Colonic mucosa (tissue), 4 donors: ENCODE data around the gene CBLIF. TPM values are rescaled to one million over a fixed set of nuclear protein-coding genes. Genes with fewer than 3 reads are reported as not detected.

Experiments
- DNase-seq: peaks from one replicate; pipeline ENCODE4 v3.0.0-alpha.2; 2020
- H3K27ac ChIP-seq: fragments of 200-600 bp; one replicate; pipeline ENCODE4 v1.8.0; 2021
- H3K27me3 ChIP-seq: fragments of 200-600 bp; one replicate; pipeline ENCODE4 v1.8.0; 2021
- H3K36me3 ChIP-seq: fragments of 200-600 bp; one replicate; pipeline ENCODE4 v1.8.0; 2021
- H3K4me1 ChIP-seq: fragments of 200-600 bp; one replicate; pipeline ENCODE4 v1.8.0; 2021; ENCODE audit warnings: mild to moderate bottlenecking
- H3K4me3 ChIP-seq: fragments of 200-600 bp; one replicate; pipeline ENCODE4 v1.8.0; 2021
- H3K9ac ChIP-seq, 2 donors: one replicate each; pipeline ENCODE4 v1.7.0; 2013; ENCODE audit warnings: control low read depth in 2 of 2, low read depth in 2 of 2, low read length in 2 of 2
- H3K9me3 ChIP-seq: fragments of 200-600 bp; one replicate; pipeline ENCODE4 v1.8.0; 2021
- intact Hi-C: fragments of 100-400 bp; cut with DNase I; formaldehyde crosslinking; loops from one replicate; pipeline ENCODE4 v1.14.1; 2022
- total RNA-seq, 2 donors: library from RNA; stranded (reverse); fragmentation: NEBNext Ultra II Directional in 1 of 2; extraction: Animal tissue kit (Norgen Biotek cat#: 25700) in 1 of 2; gene quantifications; one replicate each; pipeline ENCODE4 v1.2.1, GENCODE V29; 2021
- TF ChIP-seq, protein P1 (sequence below): fragments of 200-600 bp; IDR thresholded peaks from one replicate; pipeline ENCODE4 v1.8.0; 2022; ENCODE audit warnings: antibody characterized with exemption, mild to moderate bottlenecking
- donor health status: healthy.
- donor health status: DM: no; HTN: no; CAD: no.
- donor health status: DM: no; HTN: no; CAD: no.

Gene CBLIF
- total RNA-seq, 2 donors from 2014 or later, result 0.48 TPM; not detected in 1

GRCh38 chr11:59846556-59846955, 1.3 kb upstream of the CBLIF start:
- Histone ChIP-seq H3K9me3 (no peaks in the 10 kb centered on the region), H3K27ac (no peak overlapping the region), H3K4me3 (no peak overlapping the region), H3K36me3 (no peaks in the 10 kb centered on the region), H3K4me1 (no peaks in the 10 kb centered on the region), H3K9ac (no peak overlapping the region), H3K27me3 (no peaks in the 10 kb centered on the region)
- TF ChIP-seq, protein P1, sequence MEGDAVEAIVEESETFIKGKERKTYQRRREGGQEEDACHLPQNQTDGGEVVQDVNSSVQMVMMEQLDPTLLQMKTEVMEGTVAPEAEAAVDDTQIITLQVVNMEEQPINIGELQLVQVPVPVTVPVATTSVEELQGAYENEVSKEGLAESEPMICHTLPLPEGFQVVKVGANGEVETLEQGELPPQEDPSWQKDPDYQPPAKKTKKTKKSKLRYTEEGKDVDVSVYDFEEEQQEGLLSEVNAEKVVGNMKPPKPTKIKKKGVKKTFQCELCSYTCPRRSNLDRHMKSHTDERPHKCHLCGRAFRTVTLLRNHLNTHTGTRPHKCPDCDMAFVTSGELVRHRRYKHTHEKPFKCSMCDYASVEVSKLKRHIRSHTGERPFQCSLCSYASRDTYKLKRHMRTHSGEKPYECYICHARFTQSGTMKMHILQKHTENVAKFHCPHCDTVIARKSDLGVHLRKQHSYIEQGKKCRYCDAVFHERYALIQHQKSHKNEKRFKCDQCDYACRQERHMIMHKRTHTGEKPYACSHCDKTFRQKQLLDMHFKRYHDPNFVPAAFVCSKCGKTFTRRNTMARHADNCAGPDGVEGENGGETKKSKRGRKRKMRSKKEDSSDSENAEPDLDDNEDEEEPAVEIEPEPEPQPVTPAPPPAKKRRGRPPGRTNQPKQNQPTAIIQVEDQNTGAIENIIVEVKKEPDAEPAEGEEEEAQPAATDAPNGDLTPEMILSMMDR, result no peak
- intact Hi-C loops, result no loop called here
- no peak for DNase-seq

- no peak for DNase-seq
- TF ChIP-seq, protein P1, result no peak
- no peak overlapping the region for H3K27ac ChIP-seq
- H3K9me3 ChIP-seq, result no peaks in the 10 kb centered on the region
- intact Hi-C loops, result no loop called here
- no peak overlapping the region for H3K4me3 ChIP-seq
- H3K9ac ChIP-seq, result no peak overlapping the region
- H3K27me3 ChIP-seq, result no peaks in the 10 kb centered on the region
- no peaks in the 10 kb centered on the region for H3K4me1 ChIP-seq
- H3K36me3 ChIP-seq, result no peaks in the 10 kb centered on the region
These were observed 3.0 kb downstream of the CBLIF start for GRCh38 chr11:59842316-59842715.

- no peak overlapping the region for H3K9ac ChIP-seq
- no peak overlapping the region for H3K4me3 ChIP-seq
- intact Hi-C loops, result no loop called here
- H3K36me3 ChIP-seq, result no peaks in the 10 kb centered on the region
- H3K27me3 ChIP-seq, result no peaks in the 10 kb centered on the region
- no peaks in the 10 kb centered on the region for H3K9me3 ChIP-seq
- H3K27ac ChIP-seq, result no peak overlapping the region
- no peaks in the 10 kb centered on the region for H3K4me1 ChIP-seq
- TF ChIP-seq, protein P1, result no peak
- no peak for DNase-seq
These were observed 3.8 kb downstream of the CBLIF start for GRCh38 chr11:59841514-59841913.

DNA sequence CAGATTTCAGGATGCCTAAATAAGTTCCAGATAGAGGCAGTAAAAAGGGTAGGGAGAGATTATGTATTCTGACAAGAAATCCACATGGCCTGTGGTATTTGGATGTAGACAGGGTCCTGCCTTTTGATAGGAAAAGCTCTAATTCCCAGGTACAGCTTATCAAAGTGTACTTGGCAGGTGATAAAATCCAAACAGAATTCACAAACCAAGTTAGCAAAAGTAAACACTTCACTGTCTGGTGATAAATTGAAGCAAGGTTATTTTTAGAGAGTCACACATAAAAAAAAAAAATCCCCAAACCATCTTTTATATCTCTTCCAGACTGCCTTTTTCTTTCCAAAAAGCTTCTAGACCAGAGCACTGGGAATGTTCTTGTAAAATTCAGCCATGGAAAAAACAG, 5.7 kb downstream of the CBLIF start:
- intact Hi-C loops, result no loop called here

DNA sequence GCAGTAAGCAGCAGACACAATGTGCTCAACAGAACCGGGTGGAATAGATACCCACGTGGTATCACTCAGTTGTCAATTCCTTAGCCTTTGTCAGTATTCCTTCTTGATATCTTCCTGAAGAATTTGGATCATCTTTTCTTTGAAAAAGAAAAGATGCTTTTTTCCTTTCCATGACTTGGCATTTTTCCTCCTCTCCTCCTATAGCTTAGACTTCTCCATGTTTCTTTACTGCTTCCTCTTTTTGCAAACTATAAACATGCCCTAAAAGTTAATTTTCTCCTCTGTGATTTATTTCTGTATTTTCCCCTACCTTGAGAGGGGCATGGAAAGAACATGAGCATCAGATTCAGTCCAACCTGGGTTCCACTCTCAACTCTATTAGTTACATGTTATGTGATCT, 11.7 kb downstream of the CBLIF start:
- no peaks in the 10 kb centered on the region for H3K36me3 ChIP-seq
- H3K9me3 ChIP-seq, result no peaks in the 10 kb centered on the region
- no peaks in the 10 kb centered on the region for H3K4me1 ChIP-seq
- intact Hi-C loops, result no loop called here
- DNase-seq, result no peak
- H3K27ac ChIP-seq, result no peak overlapping the region
- no peak overlapping the region for H3K9ac ChIP-seq
- H3K27me3 ChIP-seq, result no peaks in the 10 kb centered on the region
- TF ChIP-seq, protein P1, result no peak
- H3K4me3 ChIP-seq, result no peak overlapping the region

More for the DNA sequence above, 5.7 kb downstream of the CBLIF start:
- no peak overlapping the region for H3K27ac ChIP-seq
- no peaks in the 10 kb centered on the region for H3K27me3 ChIP-seq
- H3K36me3 ChIP-seq, result no peaks in the 10 kb centered on the region
- no peaks in the 10 kb centered on the region for H3K4me1 ChIP-seq
- no peak overlapping the region for H3K4me3 ChIP-seq
- no peaks in the 10 kb centered on the region for H3K9me3 ChIP-seq
- TF ChIP-seq, protein P1, result no peak
- no peak overlapping the region for H3K9ac ChIP-seq
- DNase-seq, result no peak

GRCh38 chr11:59829358-59829757, 15.9 kb downstream of the CBLIF start:
- DNase-seq, result no peak
- Histone ChIP-seq H3K27ac (no peak overlapping the region), H3K36me3 (no peaks in the 10 kb centered on the region), H3K9ac (no peak overlapping the region), H3K27me3 (no peaks in the 10 kb centered on the region), H3K4me1 (no peaks in the 10 kb centered on the region), H3K9me3 (no peaks in the 10 kb centered on the region), H3K4me3 (no peak overlapping the region)
- intact Hi-C loops, result no loop called here
- TF ChIP-seq, protein P1, result no peak
